Gastrocnemius medialis (tissue), 4 donors: ENCODE results near the gene STAT5A.

ENCODE experiments used
- POLR2A ChIP-seq, 2 donors: fragments of 450-650 bp; IDR thresholded peaks; one replicate each; pipeline ENCODE4 v1.6.1; 2017; ENCODE audit warnings: antibody characterized with exemption in 2 of 2, mild to moderate bottlenecking in 2 of 2, moderate library complexity in 2 of 2
- TF ChIP-seq, protein P1 (sequence below), 5 experiments: fragments of 450-650 bp in 3 of 5; fragments of 200-600 bp in 2 of 5; sonication (generic) in 2 of 5; IDR thresholded peaks in 4 of 5; conservative IDR thresholded peaks in 1 of 5; 1 replicate in 4 of 5; 2 replicates in 1 of 5; pipeline ENCODE4 v1.5.1; 2016 to 2019; ENCODE audit warnings: antibody characterized with exemption in 5 of 5, mild to moderate bottlenecking in 3 of 5, moderate library complexity in 3 of 5

DNA sequence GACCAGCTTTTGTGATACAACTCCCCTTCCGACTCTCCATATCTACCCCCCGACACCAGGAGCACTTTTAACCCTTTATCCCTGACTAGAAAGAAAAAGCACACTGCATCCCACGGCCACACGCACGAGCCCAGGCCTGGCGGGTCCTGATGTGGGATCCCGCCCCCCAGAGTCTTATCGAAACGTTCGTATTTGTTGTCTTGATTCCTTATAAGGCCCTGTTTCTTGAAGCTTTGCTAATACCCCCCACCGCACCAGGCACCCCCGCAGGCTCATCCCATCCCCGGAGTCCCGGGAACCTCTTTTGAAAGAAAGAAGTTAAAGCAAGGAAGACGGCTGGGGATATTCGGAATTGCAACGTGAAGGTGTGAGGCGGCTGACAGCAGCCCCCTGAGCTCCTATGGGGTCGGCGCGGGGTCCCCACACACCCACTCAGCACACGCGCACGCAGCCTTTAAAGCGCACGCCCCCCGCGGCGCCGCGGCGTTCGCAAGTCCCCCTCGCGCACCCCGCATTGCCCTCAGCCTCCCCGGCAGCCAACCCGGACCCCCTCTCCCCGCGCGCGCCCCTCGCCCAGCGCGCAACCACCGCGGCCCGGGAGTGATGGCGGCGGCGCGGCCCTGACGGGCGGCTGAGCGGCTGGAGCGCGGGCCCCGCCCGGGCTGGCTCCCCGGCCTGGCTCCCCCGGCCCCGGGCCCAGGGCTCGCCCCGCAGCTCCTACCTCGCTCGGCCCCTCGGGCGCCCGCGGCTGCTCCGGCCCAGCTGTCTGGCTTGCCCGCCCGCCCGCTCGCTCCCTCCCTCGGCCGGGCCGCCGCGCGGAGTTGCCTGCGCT lies 12.6 kb upstream of the STAT5A start:
- TF ChIP-seq, protein P1, sequence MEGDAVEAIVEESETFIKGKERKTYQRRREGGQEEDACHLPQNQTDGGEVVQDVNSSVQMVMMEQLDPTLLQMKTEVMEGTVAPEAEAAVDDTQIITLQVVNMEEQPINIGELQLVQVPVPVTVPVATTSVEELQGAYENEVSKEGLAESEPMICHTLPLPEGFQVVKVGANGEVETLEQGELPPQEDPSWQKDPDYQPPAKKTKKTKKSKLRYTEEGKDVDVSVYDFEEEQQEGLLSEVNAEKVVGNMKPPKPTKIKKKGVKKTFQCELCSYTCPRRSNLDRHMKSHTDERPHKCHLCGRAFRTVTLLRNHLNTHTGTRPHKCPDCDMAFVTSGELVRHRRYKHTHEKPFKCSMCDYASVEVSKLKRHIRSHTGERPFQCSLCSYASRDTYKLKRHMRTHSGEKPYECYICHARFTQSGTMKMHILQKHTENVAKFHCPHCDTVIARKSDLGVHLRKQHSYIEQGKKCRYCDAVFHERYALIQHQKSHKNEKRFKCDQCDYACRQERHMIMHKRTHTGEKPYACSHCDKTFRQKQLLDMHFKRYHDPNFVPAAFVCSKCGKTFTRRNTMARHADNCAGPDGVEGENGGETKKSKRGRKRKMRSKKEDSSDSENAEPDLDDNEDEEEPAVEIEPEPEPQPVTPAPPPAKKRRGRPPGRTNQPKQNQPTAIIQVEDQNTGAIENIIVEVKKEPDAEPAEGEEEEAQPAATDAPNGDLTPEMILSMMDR (IDR thresholded peaks at IDR 0.05 in 4 of 5, conservative IDR thresholded peaks at IDR 0.05 in 1 of 5), result no peak
- no peak for TF ChIP-seq POLR2A (IDR thresholded peaks at IDR 0.05)
